Measurements from ENCODE around the gene APLP1. TPM values are rescaled to one million over a fixed set of nuclear protein-coding genes. Genes with fewer than 3 reads are reported as not detected.

The APLP1 gene
- polyA plus RNA-seq, 1 donor from 2014 or later, result 407 TPM

- H3K9me2 ChIP-seq (ENCODE audit: insufficient read depth, low read length), result no peaks in the 10 kb centered on the region
- H3F3A ChIP-seq (ENCODE audit: insufficient read depth, low read length, poor library complexity, severe bottlenecking), result no peaks in the 10 kb centered on the region
- H3K9ac ChIP-seq (ENCODE audit: low read length), result no peak within 1 kb of the TSS
- no peak within 1 kb of the TSS for H2AFZ ChIP-seq (ENCODE audit: low read depth, low read length)
- H4K20me1 ChIP-seq (ENCODE audit: insufficient read depth), result no peaks in the 10 kb centered on the region
- H3K27me3 ChIP-seq (ENCODE audit: insufficient read depth, low read depth, low read length), result peaks cover 7% of the 10 kb centered on the region
- H3K4me3 ChIP-seq (ENCODE audit: low read length), result no peak within 1 kb of the TSS
- no peaks in the 10 kb centered on the region for H3K79me2 ChIP-seq (replicated peaks; ENCODE audit: insufficient read depth, low read length)
- H3K4me2 ChIP-seq (ENCODE audit: low read length), result no peak within 1 kb of the TSS
- no peaks in the 10 kb centered on the region for H3K36me3 ChIP-seq (ENCODE audit: insufficient read depth, low read length)
- no peak within 1 kb of the TSS for H3K27ac ChIP-seq (ENCODE audit: low read length)
- TF ChIP-seq SMC3 (conservative IDR thresholded peaks at IDR 0.05; ENCODE audit: poor library complexity) (no peak), RAD21 (conservative IDR thresholded peaks at IDR 0.05) (no peak), EZH2 (IDR thresholded peaks at IDR 0.05; ENCODE audit: borderline replicate concordance, insufficient read depth, low read length, poor library complexity, severe bottlenecking) (no peak), EP300 (conservative IDR thresholded peaks at IDR 0.05; ENCODE audit: poor library complexity, severe bottlenecking) (no peak), POLR2AphosphoS5 (IDR thresholded peaks at IDR 0.05) (no peak), CTCF (IDR thresholded peaks at IDR 0.05; ENCODE audit: poor library complexity, severe bottlenecking) (no peak)
- H3K9me3 ChIP-seq (ENCODE audit: low read length), result no peaks in the 10 kb centered on the region
These were observed 16.2 kb upstream of the APLP1 start, which contains the start of gene NPHS1 for GRCh38 chr19:35852029-35852780. Gene NPHS1 (minus strand): TSS chr19:35852504. CDS start chr19:35851837, 667 bp downstream.

- H3K9me2 ChIP-seq (ENCODE audit: insufficient read depth, low read length), result no peaks in the 10 kb centered on the region
- peaks cover 3% of the 10 kb centered on the region for H3K27me3 ChIP-seq (ENCODE audit: insufficient read depth, low read depth, low read length)
- no peaks in the 10 kb centered on the region for H3F3A ChIP-seq (ENCODE audit: insufficient read depth, low read length, poor library complexity, severe bottlenecking)
- no peaks in the 10 kb centered on the region for H3K9me3 ChIP-seq (ENCODE audit: low read length)
- H3K4me3 ChIP-seq (ENCODE audit: low read length), result no peak overlapping the region
- H2AFZ ChIP-seq (ENCODE audit: low read depth, low read length), result no peak overlapping the region
- no peak for TF ChIP-seq CTCF (IDR thresholded peaks at IDR 0.05; ENCODE audit: poor library complexity, severe bottlenecking)
- TF ChIP-seq TAF1 (IDR thresholded peaks at IDR 0.05; ENCODE audit: low read depth), result no peak
- no peak for TF ChIP-seq MXI1 (conservative IDR thresholded peaks at IDR 0.05; ENCODE audit: poor library complexity, severe bottlenecking)
- no peak for TF ChIP-seq REST (IDR thresholded peaks at IDR 0.05; ENCODE audit: borderline replicate concordance)
- TF ChIP-seq POLR2AphosphoS5 (IDR thresholded peaks at IDR 0.05), result no peak
- TF ChIP-seq SMC3 (conservative IDR thresholded peaks at IDR 0.05; ENCODE audit: poor library complexity), result no peak
- TF ChIP-seq EP300 (conservative IDR thresholded peaks at IDR 0.05; ENCODE audit: poor library complexity, severe bottlenecking), result no peak
- TF ChIP-seq EZH2 (IDR thresholded peaks at IDR 0.05; ENCODE audit: borderline replicate concordance, insufficient read depth, low read length, poor library complexity, severe bottlenecking), result no peak
- TF ChIP-seq RAD21 (conservative IDR thresholded peaks at IDR 0.05), result no peak
- H3K36me3 ChIP-seq (ENCODE audit: insufficient read depth, low read length), result no peaks in the 10 kb centered on the region
- H3K79me2 ChIP-seq (replicated peaks; ENCODE audit: insufficient read depth, low read length), result no peaks in the 10 kb centered on the region
- no peak overlapping the region for H3K9ac ChIP-seq (ENCODE audit: low read length)
- H3K27ac ChIP-seq (ENCODE audit: low read length), result no peak overlapping the region
- no peak overlapping the region for H3K4me2 ChIP-seq (ENCODE audit: low read length)
- no peaks in the 10 kb centered on the region for H4K20me1 ChIP-seq (ENCODE audit: insufficient read depth)
These were observed 15.2 kb upstream of the APLP1 start for GRCh38 chr19:35853038-35853756.
